Midbrain (tissue), 1 donor: ENCODE data around the gene CLCN1.
"Not testable (repeated sequence)": the region's sequence is repeated elsewhere in the genome, so short reads cannot be mapped to it uniquely, and the experiment has no call there.

ENCODE experiments used
- DNase-seq: peaks from one replicate; lab custom pipeline; 2025; lab: John Stamatoyannopoulos, UW

Gene CLCN1

GRCh38 chr7:143384661-143385631 lies 69.0 kb downstream of the CLCN1 start:
- peak; percentile 5 for DNase-seq

DNA sequence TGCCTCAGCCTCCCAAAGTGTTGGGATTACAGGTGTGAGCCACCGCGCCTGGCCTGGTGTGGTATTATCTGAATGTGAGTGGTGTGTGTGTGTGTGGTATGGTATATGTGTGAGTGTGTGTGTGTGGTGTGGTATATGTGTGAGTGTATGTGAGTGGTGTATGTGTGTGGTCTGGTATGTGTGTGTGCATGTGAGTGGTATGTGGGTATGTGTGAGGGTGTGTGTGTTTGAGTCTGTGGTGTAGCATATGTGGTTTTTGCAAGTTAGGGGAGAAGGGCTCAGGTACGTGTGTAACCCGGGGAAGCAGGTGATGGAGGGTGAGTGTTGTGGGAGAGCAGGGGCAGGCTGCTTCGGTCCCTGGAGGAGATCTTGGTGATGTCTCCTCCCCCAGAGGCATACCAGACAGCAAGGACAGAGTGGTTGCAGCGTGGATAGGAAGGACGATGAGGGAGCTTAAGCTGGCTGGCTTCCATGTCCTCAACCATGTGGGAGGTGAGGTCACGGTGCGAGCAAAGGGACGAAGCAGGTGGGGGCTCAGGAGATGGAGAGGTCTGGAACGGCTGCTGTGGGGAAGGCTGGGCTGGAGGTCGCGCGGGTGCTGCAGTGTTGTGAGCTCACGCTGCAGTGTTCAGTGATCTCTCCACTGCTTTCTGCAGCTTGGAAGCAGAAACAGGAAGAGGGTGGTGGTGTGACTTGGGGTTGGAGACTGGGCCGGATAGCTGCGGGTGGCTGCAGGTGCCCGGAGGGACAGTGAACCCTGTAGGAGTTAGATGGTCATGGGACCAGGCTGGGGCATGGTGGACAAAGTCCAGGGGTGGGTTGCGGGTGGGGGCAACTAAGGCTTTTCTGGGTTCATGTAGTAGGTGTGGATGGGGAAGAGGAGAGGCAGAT lies 70.2 kb downstream of the CLCN1 start:
- DNase-seq: peak; percentile 6

- DNase-seq: no peak
Observed at GRCh38 chr7:143387156-143387975, 71.5 kb downstream of the CLCN1 start.

- DNase-seq: no peak
Observed at GRCh38 chr7:143388051-143388450, 72.1 kb downstream of the CLCN1 start.

GRCh38 chr7:143388491-143389101 lies 72.7 kb downstream of the CLCN1 start:
- no peak for DNase-seq

GRCh38 chr7:143389316-143390103 lies 73.6 kb downstream of the CLCN1 start:
- no peak for DNase-seq

GRCh38 chr7:143390104-143390772 lies 74.3 kb downstream of the CLCN1 start:
- DNase-seq: no peak

GRCh38 chr7:143390773-143391317 lies 74.9 kb downstream of the CLCN1 start:
- DNase-seq: no peak

- DNase-seq: no peak
Observed at GRCh38 chr7:143391462-143392404, 75.8 kb downstream of the CLCN1 start.

DNA sequence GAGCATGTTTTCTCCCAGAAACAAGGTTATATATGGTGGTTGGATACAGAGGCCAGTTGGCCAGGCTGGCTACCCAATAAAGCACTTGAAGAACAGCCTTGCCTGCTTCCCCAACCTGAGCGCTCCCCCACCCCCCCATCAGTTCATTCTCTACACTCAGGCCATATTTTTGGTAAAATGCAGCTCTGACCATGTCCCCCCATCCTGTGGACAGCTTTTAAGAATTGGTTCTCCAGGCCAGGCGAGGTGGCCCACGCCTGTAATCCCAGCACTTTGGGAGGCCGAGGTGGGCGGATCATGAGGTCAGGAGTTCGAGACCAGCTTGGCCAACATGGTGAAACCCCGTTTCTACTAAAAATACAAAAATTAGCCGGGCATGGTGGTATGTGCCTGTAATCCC lies 76.5 kb downstream of the CLCN1 start:
- not testable (repeated sequence) for DNase-seq

DNA sequence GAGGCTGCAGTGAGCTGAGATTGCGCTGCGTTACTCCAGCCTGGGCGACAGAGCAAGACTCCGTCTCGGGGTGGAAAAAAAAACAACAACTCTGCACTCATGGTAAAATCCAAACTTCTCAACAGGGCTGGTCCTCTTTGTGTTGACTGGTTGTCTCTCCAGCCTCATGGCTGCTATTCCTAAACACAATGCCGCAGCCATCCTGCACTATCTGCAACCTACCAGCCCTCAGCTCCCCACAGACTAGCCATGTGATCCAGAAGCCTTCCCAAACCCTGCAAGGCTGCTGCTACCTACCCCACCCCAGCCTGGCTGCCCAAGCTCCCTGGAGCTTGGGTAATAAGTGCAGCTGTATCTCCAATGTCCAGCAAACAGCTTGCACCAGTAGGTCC lies 77.0 kb downstream of the CLCN1 start:
- DNase-seq: no peak

GRCh38 chr7:143393267-143394041 lies 77.5 kb downstream of the CLCN1 start:
- no peak for DNase-seq

GRCh38 chr7:143394068-143394467 lies 78.2 kb downstream of the CLCN1 start:
- DNase-seq: no peak

GRCh38 chr7:143394777-143395176 lies 78.9 kb downstream of the CLCN1 start:
- no peak for DNase-seq

GRCh38 chr7:143395187-143396149 lies 79.6 kb downstream of the CLCN1 start:
- peak; percentile 19 for DNase-seq

DNA sequence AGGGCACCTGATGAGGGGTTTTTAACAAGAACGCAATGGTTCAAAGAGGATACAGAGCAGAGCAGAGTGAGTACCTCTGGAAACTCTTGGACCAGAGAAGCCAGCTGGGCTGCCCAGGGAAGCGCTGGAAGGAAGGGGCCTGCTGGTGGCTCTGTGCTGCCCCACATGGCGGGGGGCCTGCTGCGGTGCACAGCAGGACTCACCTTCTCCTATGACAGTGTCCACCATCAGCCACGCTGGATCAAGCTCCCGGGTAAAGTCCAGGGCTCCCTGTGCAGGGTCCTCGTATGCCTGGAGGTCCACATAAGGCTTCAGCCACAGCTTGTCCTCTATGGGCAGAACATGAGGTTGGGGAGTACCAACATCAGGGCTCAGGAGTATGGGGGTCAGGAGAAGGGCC lies 80.3 kb downstream of the CLCN1 start:
- DNase-seq: no peak
